ENCODE measurements around the gene POLR3G. TPM values are rescaled to one million over a fixed set of nuclear protein-coding genes. Genes with fewer than 3 reads are reported as not detected.

Gene POLR3G
- total RNA-seq, 2 experiments from 2014 or later, result 8.6 to 10.4 TPM

DNA sequence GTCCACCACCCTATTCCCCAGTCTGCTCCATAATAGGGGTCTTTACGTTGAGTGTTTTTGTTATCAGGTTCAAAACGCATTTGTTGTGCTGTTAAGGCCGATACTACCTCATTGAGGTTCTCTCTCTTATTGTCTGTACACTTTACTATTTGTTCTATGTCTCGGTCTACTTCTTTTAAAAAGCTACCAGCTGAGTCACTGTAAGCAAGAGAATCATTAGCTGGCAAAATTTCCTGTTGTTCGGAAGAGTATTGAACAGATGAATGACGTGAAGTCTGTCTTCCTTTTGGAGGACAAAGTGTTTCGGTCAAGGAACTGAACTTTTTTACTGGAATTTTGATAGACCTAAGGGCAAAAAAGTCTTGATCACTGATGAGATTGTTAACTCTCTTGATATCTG lies 44.4 kb downstream of the POLR3G start:
- ATAC-seq, result no peak
- Mint-ChIP-seq H3K9me3 (ENCODE audit: low read depth) (no peaks in the 10 kb centered on the region), H3K36me3 (peaks cover 41% of the 10 kb centered on the region), H3K4me1 (peaks cover 6% of the 10 kb centered on the region), H3K27ac (no peak overlapping the region), H3K4me3 (no peak overlapping the region), H3K27me3 (no peaks in the 10 kb centered on the region)
- CTCF ChIA-PET, result interaction anchor here (1.1 kb wide), 1 partner anchor 10 kb away, joined by 3 read pairs; the partner anchor contains the start of gene LYSMD3
- DNase-seq, result no peak

- Mint-ChIP-seq H3K4me1 (peaks cover 24% of the 10 kb centered on the region), H3K9me3 (ENCODE audit: low read depth) (no peaks in the 10 kb centered on the region), H3K27me3 (peaks cover 16% of the 10 kb centered on the region), H3K27ac (peak overlapping the region; percentile 88), H3K36me3 (peaks cover 19% of the 10 kb centered on the region), H3K4me3 (peak overlapping the region; percentile 89)
- peak; percentile 5 for ATAC-seq
- DNase-seq, result peak; percentile 43
- CTCF ChIA-PET, result interaction anchor here (1.4 to 3.7 kb wide), 3 partner anchors 10 to 90 kb away, joined by 3 to 56 read pairs (median 8); partner anchors contain the start of genes MBLAC2 and POLR3G
These were observed 54.0 kb downstream of the POLR3G start for GRCh38 chr5:90528601-90529193.

DNA sequence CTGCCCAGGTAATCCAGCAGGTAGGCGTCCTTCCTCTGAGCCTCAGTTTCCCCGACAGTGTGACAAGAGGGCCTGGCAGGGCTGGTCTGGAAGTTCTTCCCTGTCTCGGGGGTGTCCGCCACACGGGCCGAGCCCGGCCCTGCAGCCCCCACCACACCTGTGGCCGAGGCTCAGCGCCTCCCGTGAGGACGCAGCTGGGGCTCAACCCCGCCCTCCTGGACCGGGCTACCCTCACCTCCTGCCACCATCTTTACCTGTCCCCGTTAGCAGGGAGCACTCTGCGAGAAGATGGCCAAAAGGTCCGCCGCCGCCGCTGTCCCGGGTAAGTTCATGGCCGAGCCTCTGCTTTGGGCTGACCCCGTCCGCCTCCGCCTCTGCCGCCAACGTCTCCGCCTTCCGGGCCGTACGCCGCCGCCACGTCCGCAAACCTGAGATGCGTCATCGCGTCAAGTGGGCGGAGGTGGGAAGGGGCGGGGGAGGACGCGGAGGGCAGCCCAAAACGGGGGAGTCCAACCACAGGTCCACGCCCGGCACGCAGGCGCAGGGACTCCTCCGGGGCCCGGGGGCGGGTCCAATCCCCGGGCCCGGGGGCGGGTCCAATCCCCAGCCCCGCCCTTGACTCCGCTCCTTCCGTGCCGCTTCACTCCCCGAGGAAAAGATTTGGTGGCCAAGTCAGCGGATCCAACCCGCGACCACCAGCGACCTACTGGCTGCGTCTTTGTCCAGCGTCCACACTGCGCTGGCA lies 54.7 kb downstream of the POLR3G start, which contains the start of gene LYSMD3:
Gene LYSMD3 (minus strand): TSS at position 391 of the 745 bp plus-strand sequence. CDS start 4,295 bp downstream, outside the sequence.
- Mint-ChIP-seq H3K27me3 (peaks cover 23% of the 10 kb centered on the region), H3K36me3 (peaks cover 16% of the 10 kb centered on the region), H3K4me3 (peak within 1 kb of the TSS; percentile 89), H3K4me1 (peaks cover 24% of the 10 kb centered on the region), H3K9me3 (ENCODE audit: low read depth) (no peaks in the 10 kb centered on the region), H3K27ac (peak within 1 kb of the TSS; percentile 97)
- ATAC-seq, result peak; percentile 95
- CTCF ChIA-PET, result interaction anchor here (1.0 to 3.7 kb wide), 13 partner anchors 10 to 1805 kb away, joined by 3 to 56 read pairs (median 4); partner anchors contain the start of genes CETN3, MBLAC2 and POLR3G
- DNase-seq, result peak; percentile 98

DNA sequence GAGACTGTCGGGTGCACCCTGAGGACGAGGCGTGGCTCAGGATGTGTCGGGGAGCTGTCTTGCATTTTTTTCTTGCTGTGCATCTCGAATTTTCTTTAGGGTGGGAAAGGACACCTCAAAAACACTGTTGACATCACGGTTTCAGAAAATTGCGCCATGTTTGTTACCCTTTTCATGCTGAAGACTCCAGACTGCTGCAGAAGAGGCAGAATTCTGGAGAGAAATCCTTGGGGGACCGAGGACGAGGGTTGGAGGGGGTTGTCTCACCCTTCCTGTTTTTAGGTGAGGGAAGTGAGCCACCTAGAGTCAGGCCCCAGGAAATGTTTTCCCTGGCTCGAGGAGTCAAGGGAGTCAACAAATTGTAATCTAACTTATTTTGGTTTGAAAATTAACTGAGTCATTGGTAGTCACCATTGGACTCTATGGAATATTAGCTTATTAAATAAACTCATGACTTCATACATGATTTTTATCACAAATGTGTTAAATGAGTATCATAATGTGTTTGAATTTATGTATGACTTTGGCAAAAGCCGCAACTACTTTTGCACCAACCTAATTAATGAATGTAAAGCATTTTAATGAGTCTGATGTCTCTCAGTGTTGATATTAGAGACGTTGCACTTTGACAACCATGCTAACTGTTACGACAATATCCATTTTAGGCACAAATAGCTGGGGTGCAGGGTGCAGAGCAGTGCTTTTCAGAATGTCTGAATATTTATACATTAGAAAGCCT lies 55.4 kb downstream of the POLR3G start:
- Mint-ChIP-seq H3K27me3 (peaks cover 25% of the 10 kb centered on the region), H3K9me3 (ENCODE audit: low read depth) (no peaks in the 10 kb centered on the region), H3K27ac (peak overlapping the region; percentile 97), H3K36me3 (peaks cover 11% of the 10 kb centered on the region), H3K4me3 (peak overlapping the region; percentile 89), H3K4me1 (peaks cover 24% of the 10 kb centered on the region)
- ATAC-seq, result peak; percentile 37
- CTCF ChIA-PET, result interaction anchor here (1.0 to 3.7 kb wide), 13 partner anchors 11 to 1806 kb away, joined by 3 to 56 read pairs (median 4); partner anchors contain the start of genes CETN3, MBLAC2 and POLR3G
- DNase-seq, result peak; percentile 76

- CTCF ChIA-PET, result interaction anchor here (1.2 to 3.7 kb wide), 9 partner anchors 10 to 1806 kb away, joined by 3 to 56 read pairs (median 4); no protein-coding TSS in a partner anchor
- H3K36me3 Mint-ChIP-seq, result peaks cover 9% of the 10 kb centered on the region
These were observed 56.2 kb downstream of the POLR3G start for GRCh38 chr5:90530736-90531487.

GRCh38 chr5:90533794-90534193 lies 59.1 kb downstream of the POLR3G start:
- CTCF ChIA-PET, result no interaction called here
- DNase-seq, result no peak
- no peak overlapping the region for H3K27ac Mint-ChIP-seq

More at GRCh38 chr5:90530736-90531487, 56.2 kb downstream of the POLR3G start:
- ATAC-seq, result no peak
- DNase-seq, result no peak
- Mint-ChIP-seq H3K27ac (no peak overlapping the region), H3K4me1 (peaks cover 24% of the 10 kb centered on the region), H3K27me3 (peaks cover 31% of the 10 kb centered on the region), H3K9me3 (ENCODE audit: low read depth) (no peaks in the 10 kb centered on the region), H3K4me3 (no peak overlapping the region)

DNA sequence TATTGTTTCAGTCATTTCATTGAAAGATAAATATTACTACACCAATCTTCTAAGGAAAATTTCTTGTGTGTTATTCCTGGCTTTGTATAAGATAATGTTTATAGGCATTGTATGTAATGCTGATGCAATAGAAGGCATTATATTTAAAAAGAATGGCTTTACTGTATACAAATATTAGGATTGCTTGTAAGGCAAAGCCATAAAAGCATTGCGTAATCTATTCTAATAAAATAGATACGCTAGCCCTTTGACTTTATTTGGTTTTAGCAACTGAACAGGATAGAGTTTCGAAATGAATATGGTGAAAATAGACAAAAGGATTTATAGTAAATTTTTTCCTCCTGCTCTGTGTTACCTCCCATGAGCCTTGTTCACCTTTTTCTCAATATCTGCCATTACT lies 60.3 kb downstream of the POLR3G start:
- no peaks in the 10 kb centered on the region for H3K9me3 Mint-ChIP-seq (ENCODE audit: low read depth)

More at GRCh38 chr5:90533794-90534193, 59.1 kb downstream of the POLR3G start:
- Mint-ChIP-seq H3K9me3 (ENCODE audit: low read depth) (no peaks in the 10 kb centered on the region), H3K36me3 (no peaks in the 10 kb centered on the region), H3K4me3 (no peak overlapping the region), H3K4me1 (peaks cover 2% of the 10 kb centered on the region), H3K27me3 (peaks cover 41% of the 10 kb centered on the region)
- no peak for ATAC-seq

DNA sequence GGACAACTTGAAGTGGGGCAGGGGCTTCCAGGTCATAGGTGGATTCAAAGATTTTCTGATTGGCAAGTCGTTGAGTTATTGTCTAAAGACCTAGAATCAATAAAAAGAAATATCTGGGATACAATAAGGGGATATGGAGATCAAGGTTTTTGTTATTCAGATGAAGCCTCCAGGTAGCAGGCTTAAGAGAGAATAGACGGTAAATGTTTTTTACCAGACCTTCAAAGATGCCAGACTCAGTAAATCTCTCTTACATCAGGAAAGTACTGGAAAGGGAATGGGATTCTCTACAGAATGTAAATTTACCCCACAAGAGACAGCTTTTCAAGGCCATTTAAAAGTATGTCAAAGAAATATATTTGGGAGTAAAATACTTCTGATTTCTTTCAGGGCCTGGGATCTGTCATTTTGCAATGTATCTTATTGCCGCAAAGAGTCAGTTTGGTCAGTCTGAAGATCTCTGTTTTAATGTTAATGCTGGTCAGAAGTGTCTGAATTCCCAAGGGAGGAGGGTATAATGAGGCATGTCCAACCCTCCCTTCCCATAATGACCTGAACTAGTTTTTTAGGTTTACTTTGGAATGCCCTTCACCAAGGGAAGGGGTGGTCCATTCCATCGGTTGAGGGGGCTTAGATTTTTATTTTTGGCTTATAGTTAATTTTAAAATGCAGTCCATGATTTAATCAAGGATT lies 68.3 kb downstream of the POLR3G start:
- CTCF ChIA-PET, result no interaction called here
- no peak for DNase-seq
- H3K27ac Mint-ChIP-seq, result no peak overlapping the region
- ATAC-seq, result no peak
- peaks cover 51% of the 10 kb centered on the region for H3K27me3 Mint-ChIP-seq
- H3K36me3 Mint-ChIP-seq, result no peaks in the 10 kb centered on the region
- no peaks in the 10 kb centered on the region for H3K4me1 Mint-ChIP-seq
- no peak overlapping the region for H3K4me3 Mint-ChIP-seq
- H3K9me3 Mint-ChIP-seq (ENCODE audit: low read depth), result no peaks in the 10 kb centered on the region

More for the DNA sequence above, 60.3 kb downstream of the POLR3G start:
- DNase-seq, result no peak
- Mint-ChIP-seq H3K4me3 (no peak overlapping the region), H3K36me3 (no peaks in the 10 kb centered on the region), H3K27me3 (peaks cover 51% of the 10 kb centered on the region), H3K27ac (no peak overlapping the region), H3K4me1 (no peaks in the 10 kb centered on the region)
- CTCF ChIA-PET, result no interaction called here
- ATAC-seq, result no peak

DNA sequence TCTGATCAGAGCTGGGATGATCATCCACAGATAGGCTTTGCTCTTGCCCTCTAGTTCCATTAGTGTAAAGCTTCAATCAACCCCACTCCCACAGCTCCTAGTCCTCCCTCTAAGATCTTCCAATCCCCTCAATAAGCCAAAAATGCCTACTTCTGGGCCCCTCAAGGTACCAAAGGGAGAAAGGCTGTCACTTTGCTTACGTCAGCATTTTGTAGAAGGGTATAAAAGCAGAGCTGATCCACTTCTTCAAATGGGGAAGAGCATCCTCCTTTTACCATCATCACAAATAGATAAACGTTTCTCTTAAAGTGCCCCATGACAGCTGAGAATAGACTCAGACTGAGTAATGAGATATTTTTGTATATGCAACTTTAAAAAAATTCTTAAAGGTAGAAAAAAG lies 70.8 kb downstream of the POLR3G start:
- CTCF ChIA-PET, result interaction anchor here (1.1 kb wide), 1 partner anchor 15 kb away, joined by 3 read pairs; no protein-coding TSS in a partner anchor
- H3K27me3 Mint-ChIP-seq, result peaks cover 36% of the 10 kb centered on the region
- H3K9me3 Mint-ChIP-seq (ENCODE audit: low read depth), result no peaks in the 10 kb centered on the region
- DNase-seq, result no peak
- no peak overlapping the region for H3K4me3 Mint-ChIP-seq
- no peak for ATAC-seq
- H3K27ac Mint-ChIP-seq, result no peak overlapping the region
- no peaks in the 10 kb centered on the region for H3K36me3 Mint-ChIP-seq
- H3K4me1 Mint-ChIP-seq, result no peaks in the 10 kb centered on the region

GRCh38 chr5:90546216-90546837 lies 71.7 kb downstream of the POLR3G start:
- no peak for ATAC-seq
- CTCF ChIA-PET, result interaction anchor here (1.1 kb wide), 1 partner anchor 16 kb away, joined by 3 read pairs; no protein-coding TSS in a partner anchor
- Mint-ChIP-seq H3K36me3 (no peaks in the 10 kb centered on the region), H3K4me1 (no peaks in the 10 kb centered on the region), H3K27ac (no peak overlapping the region), H3K27me3 (peaks cover 35% of the 10 kb centered on the region), H3K9me3 (ENCODE audit: low read depth) (no peaks in the 10 kb centered on the region), H3K4me3 (no peak overlapping the region)
- no peak for DNase-seq

- CTCF ChIA-PET, result no interaction called here
- ATAC-seq (no peak), DNase-seq (no peak)
- Mint-ChIP-seq H3K27ac (no peak overlapping the region), H3K4me1 (no peaks in the 10 kb centered on the region), H3K27me3 (peaks cover 36% of the 10 kb centered on the region), H3K4me3 (no peak overlapping the region), H3K36me3 (no peaks in the 10 kb centered on the region), H3K9me3 (ENCODE audit: low read depth) (no peaks in the 10 kb centered on the region)
These were observed 72.4 kb downstream of the POLR3G start for GRCh38 chr5:90547072-90547536.
